Lower lobe of right lung (tissue), 2 donors: ENCODE data around the gene PRKAR1B. TPM values are rescaled to one million over a fixed set of nuclear protein-coding genes. Genes with fewer than 3 reads are reported as not detected.
"Not testable (repeated sequence)": the region's sequence is repeated elsewhere in the genome, so short reads cannot be mapped to it uniquely, and the experiment has no call there.

ENCODE experiments used
- ATAC-seq, 2 donors: fragments of 200-7000 bp; cut with Tn5 transposase; one replicate each; pipeline ENCODE4 v1.9.1; 2020 to 2022; ENCODE audit warnings: mild to moderate bottlenecking in 2 of 2, moderate library complexity in 2 of 2
- DNase-seq: peaks from one replicate; pipeline ENCODE4 v3.0.0-alpha.2; 2020
- H3K27ac ChIP-seq: fragments of 200-600 bp; one replicate; pipeline ENCODE4 v1.8.0; 2022
- H3K27me3 ChIP-seq: fragments of 200-600 bp; one replicate; pipeline ENCODE4 v1.8.0; 2022; ENCODE audit warnings: low read depth
- H3K36me3 ChIP-seq: fragments of 200-600 bp; one replicate; pipeline ENCODE4 v1.8.0; 2022; ENCODE audit warnings: mild to moderate bottlenecking
- H3K4me1 ChIP-seq: fragments of 200-600 bp; one replicate; pipeline ENCODE4 v1.8.0; 2022
- H3K4me3 ChIP-seq: fragments of 200-600 bp; one replicate; pipeline ENCODE4 v1.8.0; 2022; ENCODE audit warnings: mild to moderate bottlenecking
- H3K9me3 ChIP-seq: fragments of 200-600 bp; one replicate; pipeline ENCODE4 v1.8.0; 2022
- intact Hi-C: fragments of 100-400 bp; cut with DNase I; formaldehyde crosslinking; loops from one replicate; pipeline ENCODE4 v1.11.0; 2022
- total RNA-seq: library from RNA; stranded (reverse); fragmentation: NEBNext Ultra II Directional; extraction: Animal tissue kit (Norgen Biotek cat#: 25700); gene quantifications from one replicate; pipeline ENCODE4 v1.2.1, GENCODE V29; 2021
- TF ChIP-seq, protein P1 (sequence below): fragments of 200-600 bp; IDR thresholded peaks from one replicate; pipeline ENCODE4 v1.8.0; 2022; ENCODE audit warnings: antibody characterized with exemption, mild to moderate bottlenecking
- donor health status: DM: no; HTN: yes; CAD: no; lungs with severe emphysema.

PRKAR1B gene
- total RNA-seq, 1 donor from 2014 or later, result 16.8 TPM

DNA sequence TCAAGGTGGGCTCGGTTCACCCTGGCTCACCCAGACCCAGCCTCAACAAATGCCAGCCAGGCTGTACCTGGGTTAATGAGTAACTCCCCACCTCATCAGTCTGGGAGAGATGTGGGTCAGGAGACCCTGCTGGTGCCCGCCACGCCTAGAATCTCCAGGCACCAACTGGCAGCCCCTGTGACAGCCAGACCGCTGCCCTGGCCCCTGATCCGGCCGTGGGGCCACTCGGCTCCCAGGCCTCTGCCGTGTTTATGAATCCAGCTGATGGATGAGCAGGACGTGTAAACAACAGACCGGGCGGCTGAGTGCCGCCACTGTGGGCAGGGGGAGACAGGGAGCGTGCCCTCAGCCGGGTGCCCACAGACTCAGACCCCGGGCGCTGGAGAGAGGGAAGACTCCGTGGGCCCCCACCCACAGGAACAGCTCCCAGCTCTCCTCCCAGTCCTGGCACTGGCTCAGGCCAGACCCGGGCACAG lies 173.4 kb downstream of the PRKAR1B start:
- H3K27me3 ChIP-seq, result no peaks in the 10 kb centered on the region
- TF ChIP-seq, protein P1, sequence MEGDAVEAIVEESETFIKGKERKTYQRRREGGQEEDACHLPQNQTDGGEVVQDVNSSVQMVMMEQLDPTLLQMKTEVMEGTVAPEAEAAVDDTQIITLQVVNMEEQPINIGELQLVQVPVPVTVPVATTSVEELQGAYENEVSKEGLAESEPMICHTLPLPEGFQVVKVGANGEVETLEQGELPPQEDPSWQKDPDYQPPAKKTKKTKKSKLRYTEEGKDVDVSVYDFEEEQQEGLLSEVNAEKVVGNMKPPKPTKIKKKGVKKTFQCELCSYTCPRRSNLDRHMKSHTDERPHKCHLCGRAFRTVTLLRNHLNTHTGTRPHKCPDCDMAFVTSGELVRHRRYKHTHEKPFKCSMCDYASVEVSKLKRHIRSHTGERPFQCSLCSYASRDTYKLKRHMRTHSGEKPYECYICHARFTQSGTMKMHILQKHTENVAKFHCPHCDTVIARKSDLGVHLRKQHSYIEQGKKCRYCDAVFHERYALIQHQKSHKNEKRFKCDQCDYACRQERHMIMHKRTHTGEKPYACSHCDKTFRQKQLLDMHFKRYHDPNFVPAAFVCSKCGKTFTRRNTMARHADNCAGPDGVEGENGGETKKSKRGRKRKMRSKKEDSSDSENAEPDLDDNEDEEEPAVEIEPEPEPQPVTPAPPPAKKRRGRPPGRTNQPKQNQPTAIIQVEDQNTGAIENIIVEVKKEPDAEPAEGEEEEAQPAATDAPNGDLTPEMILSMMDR, result no peak
- ATAC-seq (peak; percentile 6 to 7), DNase-seq (no peak)
- no peaks in the 10 kb centered on the region for H3K4me1 ChIP-seq
- no peak overlapping the region for H3K4me3 ChIP-seq
- H3K9me3 ChIP-seq, result no peaks in the 10 kb centered on the region
- intact Hi-C loops, result no loop called here
- peaks cover 3% of the 10 kb centered on the region for H3K36me3 ChIP-seq
- H3K27ac ChIP-seq, result no peak overlapping the region

DNA sequence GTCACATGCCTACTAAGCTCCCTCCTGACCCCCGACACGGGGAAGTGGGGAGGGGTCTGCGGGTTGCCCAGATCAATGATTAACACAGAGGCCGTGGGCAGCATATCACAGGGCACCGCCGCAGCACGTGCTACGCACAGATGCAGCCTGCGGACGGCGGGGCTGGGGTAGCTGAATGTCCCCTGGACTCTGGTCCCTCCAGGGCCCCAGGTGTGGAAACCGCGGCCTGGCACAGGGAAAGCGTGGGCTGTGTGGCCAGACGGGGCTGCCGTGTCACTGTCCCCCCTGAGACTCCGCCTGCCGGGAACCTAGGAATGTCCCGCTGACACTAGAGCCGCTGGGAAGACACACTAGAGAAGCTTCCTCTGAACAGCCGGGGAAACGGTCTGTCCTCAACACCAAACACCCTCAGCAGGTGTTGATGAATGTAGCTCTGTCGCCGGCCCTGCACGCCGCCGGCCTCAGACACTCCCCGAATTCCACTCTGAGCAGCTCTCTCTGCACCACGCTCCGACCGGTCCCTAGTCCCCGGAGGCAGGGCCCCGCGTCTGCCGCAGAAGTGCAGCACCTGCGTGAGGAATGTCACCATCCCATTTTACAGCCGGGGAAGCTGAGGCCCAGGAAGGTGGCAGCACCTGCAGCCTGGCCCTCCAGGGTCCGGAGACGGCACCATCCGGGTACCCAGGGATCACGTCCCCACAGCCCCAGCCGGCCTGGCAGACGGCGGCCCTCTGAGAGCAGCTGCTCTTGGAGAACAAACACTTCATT lies 174.0 kb downstream of the PRKAR1B start:
- no peaks in the 10 kb centered on the region for H3K27me3 ChIP-seq
- H3K27ac ChIP-seq, result no peak overlapping the region
- ATAC-seq, result peak; percentile 53 to 65
- no peaks in the 10 kb centered on the region for H3K9me3 ChIP-seq
- TF ChIP-seq, protein P1, result no peak
- no peak overlapping the region for H3K4me3 ChIP-seq
- intact Hi-C loops, result no loop called here
- peaks cover 3% of the 10 kb centered on the region for H3K36me3 ChIP-seq
- H3K4me1 ChIP-seq, result no peaks in the 10 kb centered on the region
- no peak for DNase-seq

DNA sequence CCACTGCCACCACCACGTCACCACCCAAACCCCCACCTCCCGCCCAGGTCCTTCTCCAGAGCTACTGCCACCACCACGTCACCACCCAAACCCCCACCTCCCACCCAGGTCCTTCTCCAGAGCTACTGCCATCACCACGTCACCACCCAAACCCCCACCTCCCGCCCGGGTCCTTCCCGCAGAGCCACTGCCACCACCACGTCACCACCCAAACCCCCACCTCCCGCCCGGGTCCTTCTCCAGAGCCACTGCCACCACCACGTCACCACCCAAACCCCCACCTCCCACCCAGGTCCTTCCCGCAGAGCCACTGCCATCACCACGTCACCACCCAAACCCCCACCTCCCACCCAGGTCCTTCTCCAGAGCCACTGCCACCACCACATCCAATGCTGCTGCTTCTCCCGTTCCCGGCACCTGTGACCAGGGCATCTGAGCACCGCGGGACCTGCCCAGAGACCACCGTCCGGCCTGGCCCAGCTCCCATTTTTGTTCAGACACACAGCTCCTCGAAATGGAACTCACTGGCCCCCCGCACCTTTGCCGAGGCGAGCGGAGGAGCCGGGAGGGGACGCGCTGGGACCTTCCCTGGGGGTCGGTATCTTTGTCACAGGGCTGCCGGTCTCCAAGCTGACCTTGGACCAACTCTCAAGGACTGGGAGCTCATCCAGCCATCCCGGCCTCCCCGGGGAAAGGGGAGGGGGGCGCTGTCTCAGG lies 174.8 kb downstream of the PRKAR1B start:
- H3K9me3 ChIP-seq, H3K27ac ChIP-seq, H3K36me3 ChIP-seq, H3K27me3 ChIP-seq, intact Hi-C loops, H3K4me3 ChIP-seq, H3K4me1 ChIP-seq, ATAC-seq: not testable (repeated sequence)
- DNase-seq, result peak; percentile 3

DNA sequence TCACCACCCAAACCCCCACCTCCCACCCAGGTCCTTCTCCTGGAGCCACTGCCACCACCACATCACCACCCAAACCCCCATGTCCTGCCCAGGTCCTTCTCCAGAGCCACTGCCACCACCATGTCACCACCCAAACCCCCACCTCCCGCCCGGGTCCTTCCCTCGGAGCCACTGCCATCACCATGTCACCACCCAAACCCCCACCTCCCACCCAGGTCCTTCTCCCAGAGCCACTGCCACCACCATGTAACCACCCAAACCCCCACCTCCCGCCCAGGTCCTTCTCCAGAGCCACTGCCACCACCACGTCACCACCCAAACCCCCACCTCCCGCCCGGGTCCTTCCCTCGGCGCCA lies 175.5 kb downstream of the PRKAR1B start:
- H3K27me3 ChIP-seq, H3K4me1 ChIP-seq, H3K36me3 ChIP-seq, H3K27ac ChIP-seq, intact Hi-C loops, H3K9me3 ChIP-seq, ATAC-seq, H3K4me3 ChIP-seq: not testable (repeated sequence)
- DNase-seq, result peak; percentile 16

DNA sequence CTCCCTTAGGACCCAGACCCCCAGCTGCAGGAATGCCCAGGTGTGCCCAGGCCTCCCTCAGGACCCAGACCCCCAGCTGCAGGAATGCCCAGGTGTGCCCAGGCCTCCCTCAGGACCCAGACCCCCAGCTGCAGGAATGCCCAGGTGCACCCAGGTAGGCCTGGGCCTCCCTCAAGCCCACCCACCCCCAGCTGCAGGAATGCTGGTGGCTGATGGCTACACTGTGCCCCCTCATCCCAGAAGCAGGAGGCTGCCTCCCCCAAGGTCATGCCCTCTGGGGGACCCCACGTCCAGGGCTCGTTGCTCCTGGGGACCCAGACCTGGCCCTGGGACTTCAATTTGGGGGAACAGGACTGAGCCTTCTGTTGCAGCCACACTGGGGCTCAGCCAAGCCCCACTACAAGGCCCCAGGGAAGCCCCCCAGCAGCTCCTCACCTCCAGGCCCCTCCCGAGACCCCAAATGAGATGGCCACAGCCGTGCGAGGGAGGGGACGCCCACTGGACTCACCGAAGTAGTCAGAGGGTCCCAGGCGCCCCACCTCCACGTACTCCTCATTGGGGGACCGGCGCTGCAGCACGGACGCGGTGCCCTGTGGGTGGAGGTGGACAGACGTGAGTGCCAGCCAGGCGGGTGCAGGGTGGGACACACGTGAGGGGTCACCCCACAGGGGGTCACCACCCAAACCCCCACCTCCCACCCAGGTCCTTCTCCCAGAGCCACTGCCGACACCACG lies 176.0 kb downstream of the PRKAR1B start:
- intact Hi-C loops, result no loop called here

More for the DNA sequence above, 176.0 kb downstream of the PRKAR1B start:
- Histone ChIP-seq H3K27ac (no peak overlapping the region), H3K9me3 (no peaks in the 10 kb centered on the region), H3K36me3 (peaks cover 3% of the 10 kb centered on the region), H3K4me3 (no peak overlapping the region), H3K4me1 (no peaks in the 10 kb centered on the region), H3K27me3 (no peaks in the 10 kb centered on the region)
- TF ChIP-seq, protein P1, result no peak
- DNase-seq (no peak), ATAC-seq (no peak)
